Measurements from ENCODE around the gene GATA1. TPM values are rescaled to one million over a fixed set of nuclear protein-coding genes. Genes with fewer than 3 reads are reported as not detected.

The GATA1 gene
- total RNA-seq, 4 donors from 2014 or later: not detected

DNA sequence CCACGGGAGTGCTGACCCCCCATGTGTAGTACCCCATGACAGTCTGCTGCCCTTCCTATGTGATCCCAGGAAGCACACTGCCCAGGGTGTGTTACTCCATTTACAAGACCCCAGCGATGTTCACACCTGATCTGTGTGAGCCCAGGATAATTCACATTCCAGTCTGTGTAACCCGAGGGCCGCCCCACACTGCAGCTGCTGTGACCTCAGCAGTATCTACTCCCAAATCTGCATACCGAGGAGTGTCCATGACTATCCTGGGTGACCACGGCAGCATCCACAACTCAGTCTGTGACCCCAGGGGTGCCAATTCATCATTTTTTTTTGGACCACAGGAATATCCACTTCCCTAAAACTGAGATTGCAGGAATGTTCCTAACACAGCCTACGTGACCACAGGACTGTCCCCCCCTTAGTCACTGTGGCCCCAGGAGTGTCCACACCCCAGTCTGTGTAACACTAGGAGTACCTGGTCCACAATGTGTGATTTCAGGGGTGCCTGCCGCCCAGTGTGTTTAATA, 32.6 kb upstream of the GATA1 start:
- WGBS, 2 donors: 74 to 83% methylated on average over 1 to 6 of the region's 8 CpGs
- no peak for DNase-seq
- no peaks in the 10 kb centered on the region for H3K9me3 ChIP-seq

DNA sequence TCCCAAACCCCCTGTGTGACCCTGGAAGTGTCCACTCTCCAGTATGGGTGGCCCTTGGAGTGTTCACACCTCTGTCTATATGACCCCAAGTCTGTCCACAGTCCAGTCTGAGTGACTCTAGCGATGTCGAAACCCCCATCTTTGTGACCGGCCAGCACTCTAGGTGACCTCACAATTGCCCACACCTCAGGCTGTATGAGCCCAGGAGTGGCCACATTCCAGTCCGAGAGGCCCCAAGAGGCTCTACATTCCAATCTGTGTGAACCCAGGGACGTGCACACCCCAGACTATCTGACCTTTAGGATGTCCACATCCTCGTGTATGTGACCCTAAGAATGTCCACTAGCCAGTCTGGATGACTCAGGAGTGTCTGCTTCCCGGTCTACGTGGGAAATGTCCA, 32.2 kb upstream of the GATA1 start:
- H3K27me3 ChIP-seq: no peaks in the 10 kb centered on the region
- no peaks in the 10 kb centered on the region for H3K9me3 ChIP-seq
- H3K27ac ChIP-seq: no peak overlapping the region
- WGBS, 2 donors: 71 to 80% methylated on average over 1 to 5 of the region's 8 CpGs
- no peak for DNase-seq
- no peaks in the 10 kb centered on the region for H3K36me3 ChIP-seq
- no peak for TF ChIP-seq POLR2A (IDR thresholded peaks at IDR 0.05)
- TF ChIP-seq, protein P1, sequence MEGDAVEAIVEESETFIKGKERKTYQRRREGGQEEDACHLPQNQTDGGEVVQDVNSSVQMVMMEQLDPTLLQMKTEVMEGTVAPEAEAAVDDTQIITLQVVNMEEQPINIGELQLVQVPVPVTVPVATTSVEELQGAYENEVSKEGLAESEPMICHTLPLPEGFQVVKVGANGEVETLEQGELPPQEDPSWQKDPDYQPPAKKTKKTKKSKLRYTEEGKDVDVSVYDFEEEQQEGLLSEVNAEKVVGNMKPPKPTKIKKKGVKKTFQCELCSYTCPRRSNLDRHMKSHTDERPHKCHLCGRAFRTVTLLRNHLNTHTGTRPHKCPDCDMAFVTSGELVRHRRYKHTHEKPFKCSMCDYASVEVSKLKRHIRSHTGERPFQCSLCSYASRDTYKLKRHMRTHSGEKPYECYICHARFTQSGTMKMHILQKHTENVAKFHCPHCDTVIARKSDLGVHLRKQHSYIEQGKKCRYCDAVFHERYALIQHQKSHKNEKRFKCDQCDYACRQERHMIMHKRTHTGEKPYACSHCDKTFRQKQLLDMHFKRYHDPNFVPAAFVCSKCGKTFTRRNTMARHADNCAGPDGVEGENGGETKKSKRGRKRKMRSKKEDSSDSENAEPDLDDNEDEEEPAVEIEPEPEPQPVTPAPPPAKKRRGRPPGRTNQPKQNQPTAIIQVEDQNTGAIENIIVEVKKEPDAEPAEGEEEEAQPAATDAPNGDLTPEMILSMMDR (IDR thresholded peaks at IDR 0.05): no peak
- no peak overlapping the region for H3K4me3 ChIP-seq (replicated peaks in 1 of 3)
- H3K4me1 ChIP-seq: no peaks in the 10 kb centered on the region
- intact Hi-C loops (cut with DNase I): no loop called here

More for the DNA sequence above, 32.6 kb upstream of the GATA1 start:
- TF ChIP-seq, protein P1 (IDR thresholded peaks at IDR 0.05): no peak
- no peak for TF ChIP-seq POLR2A (IDR thresholded peaks at IDR 0.05)
- no peaks in the 10 kb centered on the region for H3K27me3 ChIP-seq
- no peaks in the 10 kb centered on the region for H3K36me3 ChIP-seq
- H3K27ac ChIP-seq: no peak overlapping the region
- no peak overlapping the region for H3K4me3 ChIP-seq (replicated peaks in 1 of 3)
- no peaks in the 10 kb centered on the region for H3K4me1 ChIP-seq
- intact Hi-C loops (cut with DNase I): no loop called here

GRCh38 chrX:48761674-48762471, 24.5 kb upstream of the GATA1 start, which contains the start of gene GLOD5:
Gene GLOD5 (plus strand): TSS chrX:48761747. CDS start chrX:48761791, 44 bp downstream.
- WGBS, 2 donors: 48 to 63% methylated on average over 5 to 9 of the region's 12 CpGs
- intact Hi-C loops (cut with DNase I): no loop called here
- no peaks in the 10 kb centered on the region for H3K27me3 ChIP-seq
- H3K36me3 ChIP-seq: no peaks in the 10 kb centered on the region
- no peaks in the 10 kb centered on the region for H3K9me3 ChIP-seq
- H3K27ac ChIP-seq: no peak within 1 kb of the TSS
- no peaks in the 10 kb centered on the region for H3K4me1 ChIP-seq
- peak; percentile 62 to 64 for DNase-seq
- TF ChIP-seq, protein P1 (IDR thresholded peaks at IDR 0.05): peak in 4 of 6 experiments; percentile 22 to 42 (median 33)
- TF ChIP-seq POLR2A (IDR thresholded peaks at IDR 0.05): no peak
- no peak within 1 kb of the TSS for H3K4me3 ChIP-seq (replicated peaks in 1 of 3)

DNA sequence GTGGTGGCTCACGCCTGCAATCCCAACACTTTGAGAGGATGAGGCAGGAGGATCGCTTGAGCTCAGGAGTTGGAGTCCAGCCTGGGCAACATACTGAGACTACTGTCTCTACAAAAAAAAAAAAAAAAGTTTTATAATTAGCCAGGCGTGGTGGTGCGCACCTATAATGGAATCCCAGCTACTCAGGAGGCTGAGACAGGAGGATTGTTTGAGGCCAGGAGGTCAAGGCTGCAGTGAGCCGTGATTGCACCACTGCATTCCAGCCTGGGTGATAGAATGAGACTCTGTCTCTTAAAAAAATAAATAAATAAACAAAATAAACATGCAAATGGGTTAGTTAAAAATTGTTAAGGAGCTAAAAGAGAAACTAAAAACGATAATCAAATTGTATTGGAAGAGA, 17.2 kb upstream of the GATA1 start:
- no peak for TF ChIP-seq POLR2A (IDR thresholded peaks at IDR 0.05)
- TF ChIP-seq, protein P1 (IDR thresholded peaks at IDR 0.05): no peak
- Histone ChIP-seq H3K4me1 (no peaks in the 10 kb centered on the region), H3K27me3 (no peaks in the 10 kb centered on the region), H3K36me3 (no peaks in the 10 kb centered on the region), H3K9me3 (no peaks in the 10 kb centered on the region), H3K27ac (no peak overlapping the region), H3K4me3 (replicated peaks in 1 of 3) (no peak overlapping the region)
- 82 to 94% methylated on average over 6 of the region's 6 CpGs for WGBS, 2 donors
- intact Hi-C loops (cut with DNase I): no loop called here
- DNase-seq: no peak

DNA sequence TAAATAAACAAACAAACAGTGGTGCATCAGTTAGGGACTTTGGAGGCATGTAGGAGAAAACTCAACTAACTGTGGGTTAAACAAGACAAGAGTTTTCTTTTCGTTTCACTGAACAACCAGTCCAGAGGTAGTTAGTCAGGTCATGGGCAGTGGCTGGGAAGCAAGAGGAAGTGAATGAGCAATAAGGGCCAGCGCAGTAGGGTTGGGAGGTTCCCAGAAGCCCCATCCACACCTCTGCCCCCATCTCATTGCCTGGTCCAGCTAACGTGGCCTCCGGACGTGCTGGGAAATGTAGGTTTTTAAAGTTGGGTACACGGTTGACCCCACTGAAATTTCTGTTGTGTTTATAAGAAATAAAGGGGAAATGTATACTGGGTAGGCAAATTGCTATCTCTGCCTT, 16.1 kb upstream of the GATA1 start:
- intact Hi-C loops (cut with DNase I): no loop called here
- DNase-seq: no peak

More for the DNA sequence above, 16.1 kb upstream of the GATA1 start:
- H3K27ac ChIP-seq: no peak overlapping the region
- no peaks in the 10 kb centered on the region for H3K4me1 ChIP-seq
- 76 to 84% methylated on average over 6 of the region's 6 CpGs for WGBS, 2 donors
- no peak overlapping the region for H3K4me3 ChIP-seq (replicated peaks in 1 of 3)
- TF ChIP-seq, protein P1 (IDR thresholded peaks at IDR 0.05): no peak
- TF ChIP-seq POLR2A (IDR thresholded peaks at IDR 0.05): no peak
- H3K9me3 ChIP-seq: no peaks in the 10 kb centered on the region
- no peaks in the 10 kb centered on the region for H3K27me3 ChIP-seq
- no peaks in the 10 kb centered on the region for H3K36me3 ChIP-seq
